NCI-H1417 treated with DMSO at 0.1 percent for 48 hours (cell line): ENCODE measurements around the gene B3GNT9.
"Not testable (repeated sequence)": the region's sequence is repeated elsewhere in the genome, so short reads cannot be mapped to it uniquely, and the experiment has no call there.

Experiments used
- DNase-seq: peaks from one replicate; lab custom pipeline; 2025; lab: John Stamatoyannopoulos, UW

B3GNT9 gene

DNA sequence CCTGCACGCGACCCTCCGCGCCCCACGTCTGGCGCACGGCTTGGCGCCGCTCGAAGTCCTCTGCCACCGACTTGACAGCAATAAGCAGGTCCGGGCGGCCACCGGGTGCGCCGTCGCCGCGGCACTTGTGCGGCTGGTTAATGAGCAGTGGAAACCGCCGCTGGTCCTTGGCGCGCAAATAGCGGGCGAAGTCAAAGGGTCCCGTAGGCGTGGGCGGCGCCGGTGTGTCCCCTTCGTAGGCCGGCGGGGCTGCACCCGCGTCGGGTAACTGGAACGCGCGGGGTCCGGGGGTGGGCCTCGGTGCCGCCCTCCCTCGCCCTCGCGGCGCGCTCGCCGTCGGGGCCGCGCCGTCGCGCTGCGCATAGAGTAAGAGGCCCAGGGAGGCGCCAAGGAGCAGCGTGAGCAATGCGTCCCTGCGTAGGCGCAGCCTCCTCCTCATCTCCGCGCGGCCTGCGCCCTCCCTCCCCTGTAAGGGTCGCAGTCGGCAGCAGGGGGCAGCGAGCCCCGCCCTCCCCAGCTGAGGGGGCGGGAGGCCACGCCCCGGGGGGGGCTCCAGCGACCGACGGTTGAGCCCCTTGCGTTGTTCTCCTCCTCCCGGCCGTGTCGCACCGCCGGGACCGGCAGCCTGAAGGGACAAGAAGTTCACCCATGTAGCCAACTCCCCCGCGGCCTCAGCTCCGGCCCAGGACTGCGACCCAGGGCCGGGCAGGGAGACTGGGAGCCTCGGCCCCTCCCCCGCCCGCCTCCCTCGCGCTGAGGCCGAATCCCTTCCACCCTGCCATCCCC, 558 bp downstream of the B3GNT9 start:
- no peak for DNase-seq

- no peak for DNase-seq
Measured at GRCh38 chr16:67149276-67150046, 1.3 kb downstream of the B3GNT9 start.

DNA sequence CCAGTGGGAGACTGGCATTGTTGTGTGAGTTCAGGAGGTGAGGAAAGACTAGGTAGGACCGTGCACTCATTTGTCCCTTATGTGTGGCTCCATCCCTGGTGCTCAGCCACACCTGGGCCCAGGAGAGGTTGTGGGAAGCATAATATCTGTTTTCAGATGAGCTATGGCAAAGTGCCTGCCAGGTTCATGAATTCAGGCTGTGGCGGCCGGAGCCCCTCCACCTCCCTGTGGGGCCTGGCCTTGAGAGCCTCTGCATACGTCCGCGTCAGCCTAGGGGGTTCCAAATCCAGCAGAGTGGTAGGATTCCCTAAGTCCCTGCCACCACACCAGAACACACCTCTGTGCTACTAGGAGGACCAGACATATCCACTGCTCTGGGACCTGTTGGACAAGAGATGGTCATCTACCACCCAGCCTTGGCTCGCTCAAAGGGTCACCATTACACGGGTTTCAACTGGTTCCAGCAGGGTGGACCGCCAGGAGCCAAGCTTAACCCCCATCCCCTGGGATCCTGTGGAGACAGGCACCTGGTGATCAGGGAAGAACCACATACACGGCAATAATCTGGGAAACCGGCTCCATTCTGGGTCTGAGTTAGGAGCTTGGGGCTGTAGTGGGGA, 2.0 kb downstream of the B3GNT9 start:
- no peak for DNase-seq

DNA sequence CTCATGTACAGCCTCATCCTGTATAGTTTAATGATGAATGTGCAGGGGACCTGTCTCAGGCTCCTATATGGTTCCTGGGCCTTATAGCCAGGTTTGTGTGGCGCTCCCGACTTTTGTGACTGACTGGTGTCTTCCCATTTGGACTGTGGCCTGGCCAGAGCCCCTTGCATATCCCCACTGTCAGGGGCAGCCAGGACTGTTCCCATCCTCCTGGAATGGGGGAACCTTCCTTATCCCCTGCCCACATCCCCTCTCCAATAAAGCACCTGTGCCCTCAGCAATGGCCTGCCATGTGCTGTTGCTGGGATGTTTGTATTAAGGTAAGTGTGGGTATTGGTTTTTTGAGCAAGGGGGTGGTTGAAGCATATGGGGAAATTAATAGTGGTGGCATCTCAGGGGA, 2.6 kb downstream of the B3GNT9 start:
- no peak for DNase-seq

GRCh38 chr16:67147437-67148140, 3.2 kb downstream of the B3GNT9 start:
- no peak for DNase-seq

DNA sequence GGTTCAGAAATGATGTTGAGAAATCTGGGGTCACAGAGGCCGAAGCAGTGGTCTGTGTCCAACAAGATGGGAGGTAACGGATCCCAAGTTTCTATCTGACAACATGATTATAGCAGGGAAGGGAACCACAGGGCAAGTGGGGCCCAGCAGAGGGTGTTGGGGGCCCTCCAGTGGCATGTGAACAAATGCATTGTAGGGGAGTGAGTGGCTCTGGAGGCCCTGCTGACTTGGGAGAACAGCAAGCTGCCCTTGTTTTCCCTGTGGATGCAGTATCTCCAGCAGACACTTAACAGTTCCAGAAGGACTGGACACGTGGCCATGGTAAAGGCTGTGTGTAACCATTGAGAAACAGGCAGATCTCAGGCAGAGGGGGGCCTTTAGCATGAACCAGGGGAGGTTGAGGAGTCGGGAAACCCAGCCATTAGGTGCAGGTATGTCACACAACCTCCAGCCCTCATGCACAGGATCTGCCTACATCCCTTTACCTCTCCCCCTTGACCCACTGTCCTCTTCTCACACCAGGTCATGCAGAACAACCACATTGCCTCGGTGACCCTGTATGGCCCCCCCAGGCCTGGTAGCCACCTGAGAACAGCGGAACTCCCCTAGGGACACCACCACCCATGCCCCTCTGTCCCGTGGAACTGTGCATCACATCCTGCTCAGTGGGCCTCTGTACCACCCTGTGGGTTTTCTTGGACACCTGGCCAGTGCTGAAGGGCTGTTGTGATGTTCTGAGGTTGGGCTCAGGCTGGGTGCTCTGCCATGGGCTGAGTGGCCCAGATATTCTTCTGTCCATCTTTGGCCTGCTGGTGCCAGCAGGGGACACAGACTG, 4.1 kb downstream of the B3GNT9 start:
- DNase-seq: no peak

GRCh38 chr16:67145746-67146145, 5.1 kb downstream of the B3GNT9 start:
- DNase-seq: no peak

- no peak for DNase-seq
Measured at GRCh38 chr16:67144943-67145342, 5.9 kb downstream of the B3GNT9 start.

DNA sequence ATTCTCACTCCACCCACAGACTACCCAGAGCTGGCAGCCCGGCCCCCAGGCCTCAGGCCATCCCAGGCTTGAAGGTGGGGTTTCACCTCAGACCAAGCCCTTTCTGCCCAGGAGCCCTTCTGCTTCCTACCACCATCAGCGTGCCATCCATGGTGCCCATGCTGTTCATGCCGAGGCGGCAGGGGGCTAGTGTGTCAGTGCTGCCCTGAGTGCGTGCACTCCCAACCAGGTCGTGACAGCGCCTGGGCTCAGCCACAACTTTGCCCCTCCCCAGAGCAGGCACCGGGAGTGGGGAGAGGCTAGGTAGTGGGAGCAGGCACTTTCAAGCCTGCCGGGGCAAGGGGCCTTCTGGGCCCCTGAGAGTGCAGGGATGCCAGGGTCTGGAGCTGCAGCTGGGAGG, 8.5 kb downstream of the B3GNT9 start:
- no peak for DNase-seq

GRCh38 chr16:67141391-67141790, 9.4 kb downstream of the B3GNT9 start:
- no peak for DNase-seq

DNA sequence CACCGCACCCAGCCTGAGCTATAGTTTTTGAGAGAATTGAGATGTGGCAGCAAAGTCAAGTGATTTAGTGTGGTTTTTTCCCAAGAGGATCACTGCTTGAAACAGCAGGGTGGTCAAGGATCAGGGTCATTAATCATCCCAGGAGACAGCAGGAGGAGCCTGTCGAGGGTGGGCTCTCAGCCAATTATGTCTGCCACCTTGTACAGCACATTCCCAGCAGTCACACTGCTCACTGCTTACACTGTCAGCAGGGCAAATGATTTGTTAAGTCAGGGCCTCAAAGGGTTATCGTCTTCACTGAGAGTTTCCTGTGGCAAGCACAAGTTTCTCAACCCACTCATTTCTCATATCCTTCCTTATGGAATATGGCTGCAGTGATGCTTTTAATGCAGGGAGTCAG, 13.2 kb downstream of the B3GNT9 start:
- DNase-seq: no peak

DNA sequence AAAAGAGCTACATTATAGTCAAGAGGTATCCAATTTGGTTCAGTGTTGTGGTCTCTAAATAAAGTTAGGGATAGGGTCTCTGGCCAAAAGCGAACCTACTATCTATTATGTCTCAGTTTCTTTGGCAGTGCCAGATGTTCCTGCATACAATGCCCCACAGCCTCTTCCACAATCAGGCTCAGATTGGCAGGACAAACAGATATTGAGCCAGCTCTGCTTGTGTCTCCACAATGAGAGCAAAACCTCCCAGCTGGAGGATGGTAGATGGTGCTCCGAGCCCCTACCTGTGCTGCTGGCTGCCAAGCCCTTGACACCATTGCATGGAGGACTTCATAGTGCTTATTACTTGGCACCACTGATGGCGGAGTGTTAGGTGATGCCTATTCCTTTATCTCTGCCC, 21.4 kb downstream of the B3GNT9 start:
- no peak for DNase-seq

DNA sequence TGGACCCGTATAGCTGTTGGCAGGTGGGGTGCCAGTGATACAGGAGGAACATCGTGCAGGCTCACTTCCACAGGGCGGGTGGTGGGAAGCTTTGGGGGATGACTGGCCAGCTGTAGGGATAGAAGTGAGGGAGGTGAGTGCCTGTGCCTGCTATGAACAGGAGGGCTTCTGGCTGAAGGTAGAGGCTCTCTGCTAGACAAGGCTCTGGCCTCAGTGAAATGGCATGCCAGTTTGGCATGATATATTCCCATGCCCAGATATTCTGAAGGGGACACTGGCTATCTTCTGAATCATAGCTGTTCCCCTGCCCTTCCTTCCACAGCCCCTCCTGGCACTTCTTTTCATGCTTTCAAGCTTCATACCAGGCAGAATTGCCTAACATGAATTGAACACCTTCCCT, 21.9 kb downstream of the B3GNT9 start:
- DNase-seq: no peak

DNA sequence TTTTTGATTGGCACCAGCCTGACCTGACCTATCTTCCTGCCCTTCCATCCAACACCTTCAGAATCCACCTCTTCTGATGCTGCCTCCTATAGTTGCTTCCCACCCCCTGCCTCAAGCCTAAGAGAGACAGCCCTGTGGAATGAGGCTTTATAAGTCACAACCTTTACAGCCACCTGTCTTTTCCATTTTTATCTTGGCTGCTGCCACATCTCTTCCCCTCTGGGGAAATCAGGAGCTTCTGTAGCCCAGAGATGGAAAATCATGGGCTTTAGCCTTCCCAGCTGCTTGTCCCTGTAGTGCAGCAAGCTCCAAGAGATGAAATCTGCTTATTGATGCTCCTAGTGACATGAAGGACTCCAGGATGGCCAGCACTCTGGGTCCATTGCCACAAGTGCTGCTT, 22.4 kb downstream of the B3GNT9 start:
- DNase-seq: no peak

DNA sequence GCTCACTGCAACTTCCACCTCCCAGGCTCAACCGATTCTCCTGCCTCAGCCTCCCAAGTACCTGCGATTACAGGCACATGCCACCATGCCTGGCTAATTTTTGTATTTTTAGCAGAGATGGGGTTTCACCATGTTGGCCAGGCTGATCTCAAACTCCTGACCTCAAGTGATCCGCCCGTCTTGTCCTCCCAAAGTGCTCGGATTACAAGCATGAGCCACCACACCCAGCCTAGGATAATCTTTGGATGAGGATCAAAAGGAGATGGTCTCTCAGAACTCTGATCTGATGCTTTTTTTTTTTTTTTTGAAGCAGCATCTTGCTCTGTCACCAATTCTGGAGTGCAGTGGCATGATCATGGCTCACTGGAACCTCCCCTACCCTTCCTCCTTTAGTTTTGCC, 28.0 kb downstream of the B3GNT9 start:
- DNase-seq: not testable (repeated sequence)

GRCh38 chr16:67120025-67120424, 30.8 kb downstream of the B3GNT9 start:
- DNase-seq: no peak

GRCh38 chr16:67117716-67118115, 33.1 kb downstream of the B3GNT9 start:
- DNase-seq: no peak

- DNase-seq: no peak
Measured at GRCh38 chr16:67116388-67117311, 34.1 kb downstream of the B3GNT9 start.

DNA sequence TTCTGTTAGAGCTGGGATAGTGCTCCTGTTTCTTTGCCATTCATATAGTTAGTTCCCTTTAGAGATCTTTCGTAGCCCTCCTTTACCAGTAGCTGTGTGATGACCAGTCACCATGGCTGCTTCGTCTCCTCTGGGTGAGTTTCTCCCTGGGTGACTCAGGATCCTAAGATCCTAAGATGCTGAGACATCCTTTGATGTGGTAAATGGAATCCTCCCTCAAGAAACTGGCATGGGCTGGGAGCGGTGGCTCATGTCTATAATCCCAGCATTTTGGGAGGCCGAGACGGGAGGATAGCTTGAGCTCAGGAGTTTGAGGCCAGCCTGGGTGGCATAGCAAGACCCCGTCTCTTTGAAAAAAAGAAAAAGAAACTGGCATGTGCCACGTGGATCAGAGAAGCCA, 35.2 kb downstream of the B3GNT9 start:
- DNase-seq: no peak

DNA sequence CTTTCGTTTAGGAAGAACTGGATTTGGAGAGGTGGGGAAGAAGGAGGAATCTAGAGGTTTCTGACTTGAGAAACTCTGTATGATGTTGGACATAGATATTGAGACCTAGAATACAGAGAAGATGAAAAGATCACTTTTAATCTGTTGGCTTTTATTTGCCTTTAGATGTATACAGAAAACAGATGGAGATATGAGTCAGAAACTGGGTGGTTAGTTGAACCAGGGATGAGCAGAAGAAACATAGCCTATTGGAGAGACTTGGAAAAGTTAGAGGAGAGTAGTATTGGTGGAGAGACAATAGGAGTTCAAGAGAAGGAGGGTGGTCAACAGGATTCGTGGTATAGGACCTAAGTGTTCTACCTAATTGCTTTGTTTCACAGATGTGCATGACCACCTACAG, 36.0 kb downstream of the B3GNT9 start:
- DNase-seq: no peak
